NCI-H345 treated with DMSO at 0.1 percent for 48 hours (cell line): ENCODE data around the gene SLC25A10.
A peak's percentile ranks its signal among the peaks of the same experiment; 100 is the strongest.
"Not testable (repeated sequence)": the region's sequence is repeated elsewhere in the genome, so short reads cannot be mapped to it uniquely, and the experiment has no call there.

Source experiments
- DNase-seq: peaks from one replicate; lab custom pipeline; 2025; ENCODE audit not compliant: unreplicated experiment; lab: John Stamatoyannopoulos, UW

The SLC25A10 gene

DNA sequence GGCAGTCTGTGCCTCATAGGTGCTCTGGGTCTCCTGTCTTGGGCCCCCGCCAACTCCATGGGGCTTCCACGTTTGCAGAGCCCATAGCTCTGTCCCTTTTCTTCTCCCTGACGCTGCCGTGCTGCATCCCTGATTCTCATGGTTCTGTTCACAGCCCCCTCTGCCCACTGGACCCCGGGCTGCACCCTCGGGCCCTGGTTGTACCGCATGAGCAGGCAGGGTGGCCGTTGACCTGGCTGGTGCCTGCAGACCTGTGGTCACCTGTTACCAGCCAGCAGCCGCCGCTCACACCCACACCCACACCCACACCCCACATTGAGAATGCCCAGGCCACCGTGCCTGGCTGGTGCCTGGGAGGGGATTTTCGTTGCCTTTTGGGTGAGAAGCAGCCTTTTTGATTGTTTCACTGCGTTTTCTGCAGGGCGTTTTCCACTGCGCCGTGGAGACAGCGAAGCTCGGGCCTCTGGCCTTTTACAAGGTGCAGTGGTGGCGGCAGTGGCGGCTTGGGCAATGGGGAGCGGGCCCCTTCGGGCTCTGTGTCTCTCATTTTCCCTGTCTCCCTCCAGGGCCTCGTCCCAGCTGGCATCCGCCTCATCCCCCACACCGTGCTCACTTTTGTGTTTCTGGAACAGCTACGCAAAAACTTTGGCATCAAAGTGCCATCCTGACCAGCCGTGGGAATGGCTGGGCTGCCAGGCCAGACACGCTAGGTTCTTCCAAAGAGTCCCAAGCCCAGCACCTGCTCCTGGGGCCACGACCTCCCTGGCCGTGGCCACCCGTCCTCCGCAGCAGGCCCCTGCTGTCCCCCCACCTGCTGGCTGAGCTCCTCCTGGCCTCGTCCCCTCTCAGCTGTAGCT lies 7.6 kb downstream of the SLC25A10 start:
- DNase-seq = no peak

DNA sequence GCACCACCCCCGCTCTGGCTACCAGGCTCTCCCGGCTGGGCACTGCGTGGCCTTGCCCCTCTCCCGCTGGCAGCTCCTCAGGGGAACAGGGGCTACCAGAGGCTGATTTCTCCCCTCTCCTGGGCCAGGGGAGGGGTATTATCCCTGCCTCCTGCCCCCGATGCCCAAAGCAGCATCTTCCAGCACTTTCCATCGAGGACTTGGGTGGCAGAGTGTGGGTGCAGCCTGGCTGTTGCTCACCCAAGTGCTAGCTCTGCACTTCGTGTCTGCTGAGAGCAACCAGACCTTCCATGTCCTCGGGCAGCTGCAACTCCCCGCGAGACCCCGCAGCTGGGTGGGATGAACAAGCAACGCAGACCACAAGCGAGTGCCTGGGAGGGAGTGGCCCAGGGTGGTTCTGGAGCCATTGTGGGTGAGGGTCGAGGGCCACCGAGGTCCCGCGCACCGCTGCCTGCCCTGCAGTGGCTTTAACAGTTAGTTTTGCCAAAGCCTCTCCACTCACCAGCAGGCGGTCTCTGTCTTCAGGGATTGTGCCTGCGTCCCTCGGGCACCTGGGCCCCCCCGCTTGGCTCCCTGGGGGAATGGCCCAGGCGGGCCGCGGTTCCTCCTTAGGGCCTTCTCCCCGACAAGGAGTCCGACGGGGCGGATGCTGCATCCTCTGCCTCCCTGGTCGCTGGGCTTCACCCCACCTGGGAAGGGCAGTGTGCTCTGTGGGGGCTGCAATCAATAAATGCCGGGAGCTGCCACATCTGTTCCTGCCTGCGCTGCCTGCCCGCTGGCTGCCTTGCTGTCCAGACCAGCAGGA lies 8.4 kb downstream of the SLC25A10 start:
- no peak for DNase-seq

DNA sequence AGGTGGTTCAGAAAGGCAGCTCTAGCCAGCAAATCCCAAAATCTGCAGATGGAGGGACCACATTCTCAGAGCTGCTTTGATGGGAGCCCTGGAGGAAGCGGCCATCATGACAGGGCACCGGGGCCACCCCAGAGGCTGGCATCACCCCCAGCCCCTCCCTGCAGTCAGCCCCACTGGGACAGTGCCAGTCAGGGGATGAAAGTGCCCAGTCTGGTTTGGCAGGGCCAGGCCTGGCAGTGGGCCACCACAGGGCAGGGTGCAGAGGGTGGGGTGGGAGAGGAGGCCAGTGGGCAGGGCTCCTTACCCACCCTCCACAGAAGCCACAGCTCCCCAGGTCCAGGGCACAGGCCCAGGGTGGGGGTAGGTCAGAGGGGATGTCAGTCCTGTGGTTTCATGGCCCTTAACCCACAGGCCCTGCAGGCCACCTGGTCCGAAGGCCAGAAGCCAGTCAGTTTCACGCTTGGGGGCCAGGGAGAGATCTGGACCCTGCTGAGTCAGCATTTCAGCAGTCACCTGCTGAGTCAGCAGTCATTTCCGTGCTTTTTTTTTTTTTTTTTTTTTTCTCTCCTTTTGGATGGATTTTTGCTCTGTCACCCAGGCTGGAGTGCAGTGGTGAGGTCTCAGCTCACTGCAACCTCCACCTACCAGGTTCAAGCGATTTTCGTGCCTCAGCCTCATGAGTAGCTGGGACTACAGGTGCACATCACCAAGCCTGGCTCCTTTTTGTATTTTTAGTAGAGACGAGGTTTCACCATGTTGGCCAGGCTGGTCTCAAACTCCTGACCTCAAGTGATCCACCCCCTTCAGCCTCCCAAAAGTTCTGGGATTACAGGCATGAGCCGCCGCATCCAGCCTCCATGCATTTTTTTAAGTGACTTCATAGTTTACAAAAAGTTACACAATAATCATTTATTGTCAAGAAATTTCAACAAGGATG lies 10.4 kb downstream of the SLC25A10 start:
- DNase-seq = no peak

DNA sequence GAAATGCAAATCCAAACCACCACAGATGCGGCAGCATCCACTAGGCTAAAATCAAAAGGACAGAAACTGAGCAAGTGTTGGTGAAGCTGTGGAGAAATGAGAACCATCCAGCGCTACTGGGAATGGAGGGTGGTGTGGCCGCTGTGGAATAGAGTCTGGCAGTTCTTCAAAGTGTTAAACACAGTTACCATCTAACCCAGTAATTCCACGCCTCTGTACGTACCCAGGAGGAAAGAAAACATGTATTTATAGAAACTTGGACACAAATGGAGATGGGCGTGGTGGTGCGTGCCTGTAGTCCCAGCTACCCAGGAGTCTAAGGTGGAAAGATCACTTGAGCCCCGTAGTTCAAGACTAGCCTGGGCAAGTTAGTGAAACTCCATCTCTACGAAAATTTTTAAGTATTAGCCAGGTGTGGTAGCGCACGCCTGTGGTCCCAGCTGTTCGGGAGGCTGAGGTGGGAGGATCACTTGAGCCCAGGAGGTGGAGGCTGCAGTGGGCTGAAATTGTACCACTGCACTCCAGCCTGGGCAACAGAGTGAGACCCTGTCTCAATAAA lies 11.6 kb downstream of the SLC25A10 start:
- DNase-seq = no peak

- no peak for DNase-seq
Observed at GRCh38 chr17:81725439-81725838, 13.4 kb downstream of the SLC25A10 start.

GRCh38 chr17:81726004-81726403 lies 13.9 kb downstream of the SLC25A10 start:
- no peak for DNase-seq

- DNase-seq = peak; percentile 79
Observed at GRCh38 chr17:81727324-81728031, 15.4 kb downstream of the SLC25A10 start.

DNA sequence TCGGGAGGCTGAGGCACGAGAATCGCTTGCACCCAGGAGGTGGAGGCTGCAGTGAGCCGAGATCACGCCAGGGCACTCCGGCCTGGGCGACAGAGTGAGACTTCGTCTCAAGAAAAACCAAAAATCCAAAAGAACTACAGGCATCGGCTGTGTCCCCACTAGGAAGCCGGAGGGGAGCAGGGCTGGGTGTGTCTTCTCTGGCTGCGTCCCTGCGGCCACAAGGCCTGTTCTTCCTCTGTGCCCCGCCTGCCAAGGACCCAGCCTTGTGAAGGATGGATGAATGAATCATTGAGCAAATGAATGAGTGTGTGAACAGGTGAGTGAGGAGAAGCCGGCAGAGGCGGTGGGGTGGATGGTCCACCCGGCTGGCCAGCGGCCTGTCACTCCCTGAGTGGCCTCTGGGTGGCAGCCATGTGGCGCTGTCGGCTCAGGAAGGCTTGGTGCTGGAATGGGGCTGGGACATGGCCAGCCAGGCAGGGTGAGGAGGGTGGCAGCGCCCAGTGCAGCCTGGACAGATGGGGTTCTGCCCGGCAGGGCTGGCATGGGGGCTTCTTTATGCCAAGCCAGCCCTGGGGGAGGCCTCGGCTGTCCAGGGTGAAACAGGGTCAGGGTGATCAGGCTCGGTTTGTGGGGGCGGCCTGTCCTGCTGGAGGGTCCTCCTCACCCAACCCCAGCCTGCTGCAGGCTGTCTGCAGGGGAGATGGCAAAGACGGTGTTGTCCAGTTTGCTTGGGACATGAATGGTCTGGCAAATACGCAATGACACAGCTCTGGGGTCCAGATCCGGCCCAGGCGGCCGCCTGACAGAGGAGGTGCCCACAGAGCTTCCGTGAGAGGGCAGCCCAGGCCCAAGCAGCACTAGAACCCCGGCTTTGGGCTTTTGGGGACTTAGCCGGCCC lies 21.7 kb downstream of the SLC25A10 start:
- DNase-seq = peak; percentile 79

- DNase-seq = no peak
Observed at GRCh38 chr17:81734405-81735263, 22.6 kb downstream of the SLC25A10 start.

DNA sequence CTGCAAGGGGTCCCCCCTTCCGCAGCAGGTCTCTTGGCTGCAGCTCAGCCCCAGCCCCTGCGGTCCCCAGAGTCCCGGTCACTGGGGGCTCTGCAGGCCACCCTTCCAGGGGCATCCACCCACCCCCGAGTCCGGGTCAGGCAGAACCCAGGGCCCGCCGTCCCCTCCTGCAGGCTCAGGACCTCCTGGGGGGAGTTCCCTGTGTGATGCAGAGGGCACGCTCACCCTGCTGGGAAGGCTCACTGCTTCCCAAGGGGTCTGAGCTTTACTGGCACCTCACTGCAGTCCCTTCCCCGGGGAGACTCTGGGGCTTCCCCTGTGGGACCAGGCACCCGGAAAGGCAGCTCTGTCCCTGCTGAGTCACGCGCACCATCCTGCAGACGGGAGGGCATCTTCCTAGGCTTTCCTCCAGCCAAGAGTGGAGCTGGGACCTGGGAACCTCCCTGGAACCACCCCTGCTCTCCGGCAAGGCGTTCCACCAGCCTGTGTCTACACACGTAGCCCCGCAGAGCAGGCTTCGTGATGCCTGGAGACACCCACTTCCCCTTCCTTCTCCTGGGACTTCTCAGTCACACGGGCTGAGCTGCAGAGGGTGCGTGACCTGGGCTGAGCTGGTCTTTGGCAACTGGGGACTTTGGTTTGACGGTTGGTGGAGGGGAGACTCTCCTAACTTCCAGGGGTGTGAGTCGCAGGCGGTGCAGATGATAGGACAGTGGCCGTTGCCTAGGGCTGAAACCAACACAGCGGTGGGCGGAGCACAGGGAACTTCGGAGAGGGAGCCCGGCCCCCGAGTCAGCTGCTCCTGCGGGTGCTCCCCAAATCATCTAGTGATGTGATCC lies 23.4 kb downstream of the SLC25A10 start:
- DNase-seq = no peak

DNA sequence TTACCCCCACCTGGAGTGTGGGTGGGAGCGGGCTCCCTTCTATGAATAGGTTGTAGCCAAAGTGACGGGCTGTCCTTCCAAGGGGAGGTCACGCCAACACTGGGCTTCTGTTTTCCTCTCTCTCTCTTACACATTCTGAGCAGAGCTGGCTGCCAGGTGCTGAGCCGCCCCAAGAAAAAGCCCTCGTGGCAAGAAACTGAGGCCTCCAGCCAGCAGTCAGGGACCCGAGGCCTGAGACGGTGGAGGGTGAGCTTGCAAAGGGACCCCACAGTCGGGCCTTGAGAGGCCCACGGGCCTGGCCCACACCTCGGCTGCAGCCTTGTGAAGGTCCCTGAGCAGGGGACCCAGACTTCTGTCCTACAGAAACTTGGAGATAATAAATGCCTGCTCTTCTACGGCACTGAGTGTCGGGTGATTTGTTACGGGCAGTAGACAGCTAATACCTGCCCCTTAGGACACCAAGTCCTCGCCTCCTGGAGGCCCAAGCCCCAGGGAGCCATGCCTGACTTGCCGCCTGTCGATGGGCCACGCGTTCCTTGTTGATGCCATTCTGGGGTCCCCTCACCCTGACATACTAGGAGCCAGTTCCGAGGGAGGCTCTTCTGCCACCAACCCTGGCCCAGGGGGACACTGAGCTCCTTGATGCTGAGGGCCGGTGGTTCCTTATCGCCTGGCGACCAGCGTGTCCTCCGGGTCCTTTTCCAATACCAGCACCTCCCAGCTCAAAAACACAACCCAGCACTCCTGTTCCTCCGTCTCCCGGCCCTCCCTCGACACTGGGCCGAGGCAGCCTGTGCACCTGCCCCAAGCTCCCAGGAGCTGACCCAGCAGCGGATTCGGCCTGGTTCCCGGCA lies 26.1 kb downstream of the SLC25A10 start:
- no peak for DNase-seq

DNA sequence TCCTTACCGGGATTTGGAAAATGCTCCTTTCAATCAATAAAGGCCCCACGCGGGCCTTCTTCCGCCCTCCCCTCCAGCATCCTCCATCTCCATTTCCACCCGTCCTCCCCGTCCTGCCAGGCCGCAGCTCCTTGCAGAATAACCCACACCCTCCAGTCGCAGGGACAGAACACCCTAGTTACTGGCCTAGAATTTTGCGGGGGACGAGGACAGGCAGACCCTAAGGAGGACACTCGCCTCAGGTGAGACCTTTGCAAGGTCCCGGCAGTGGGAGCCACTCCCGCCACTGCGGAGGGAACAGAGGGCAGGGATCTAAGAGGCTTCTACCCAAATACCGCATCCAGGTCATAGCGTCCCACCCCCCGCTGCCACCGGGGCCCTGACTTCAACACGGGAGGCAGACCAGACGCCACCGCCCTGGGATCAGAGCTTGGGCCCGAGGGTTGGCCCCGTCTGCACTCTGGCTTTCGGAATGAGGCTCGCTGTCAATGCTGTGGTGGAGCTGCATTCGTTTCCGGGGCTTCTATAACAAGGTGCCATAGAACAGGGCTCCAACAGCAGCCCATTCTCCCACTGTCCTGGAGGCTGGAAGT lies 26.8 kb downstream of the SLC25A10 start:
- no peak for DNase-seq

DNA sequence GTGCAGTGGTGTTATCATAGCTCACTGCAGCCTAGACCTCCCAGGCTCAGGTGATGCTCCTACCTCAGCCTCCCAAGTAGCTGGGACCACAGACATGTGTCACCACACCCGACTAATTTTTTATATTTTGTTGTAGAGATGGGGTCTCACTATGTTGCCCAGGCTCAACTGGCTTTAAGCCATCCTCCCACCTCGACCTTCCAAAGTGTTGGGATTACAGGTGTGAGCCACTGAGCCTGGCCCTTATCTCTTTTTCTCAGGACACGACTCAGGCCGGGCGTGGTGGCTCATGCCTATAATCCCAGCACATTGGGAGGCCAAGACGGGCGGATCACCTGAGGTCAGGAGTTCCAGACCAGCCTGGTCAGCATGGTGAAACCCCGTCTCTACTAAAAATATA lies 27.5 kb downstream of the SLC25A10 start:
- not testable (repeated sequence) for DNase-seq

GRCh38 chr17:81740395-81740961 lies 28.4 kb downstream of the SLC25A10 start:
- DNase-seq = no peak

DNA sequence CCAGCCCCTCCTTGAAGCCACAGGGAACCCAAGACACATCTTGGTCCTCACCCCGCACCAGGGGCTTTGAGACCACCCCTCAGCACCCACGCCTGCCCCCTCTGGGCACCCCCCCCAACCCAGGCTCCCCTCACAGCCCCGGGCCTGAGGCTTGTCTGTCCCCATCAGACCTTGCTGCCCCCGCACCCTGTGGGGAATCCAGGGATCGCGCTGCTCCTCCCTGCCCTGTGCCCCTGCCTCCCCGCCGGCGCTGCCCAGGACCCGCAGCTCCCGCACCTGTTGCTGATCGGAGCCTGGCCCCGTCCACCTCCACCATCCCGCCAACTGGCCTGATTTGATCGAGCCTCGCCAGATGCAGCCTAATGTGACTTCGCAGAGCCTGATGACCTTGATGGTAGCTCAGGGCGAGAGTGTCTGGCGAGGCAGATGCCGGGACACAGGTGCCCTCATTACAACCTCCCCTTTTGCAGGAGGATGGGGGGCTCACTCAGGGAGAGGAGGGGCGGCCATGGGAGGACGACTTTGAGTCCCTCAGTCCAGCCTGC lies 29.0 kb downstream of the SLC25A10 start:
- DNase-seq = no peak
